Dermis blood vessel endothelial cell (primary cell): ENCODE measurements around the gene NUPR2. TPM values are rescaled to one million over a fixed set of nuclear protein-coding genes. Genes with fewer than 3 reads are reported as not detected.
"Not testable (repeated sequence)": the region's sequence is repeated elsewhere in the genome, so short reads cannot be mapped to it uniquely, and the experiment has no call there.

Source experiments
- DNase-seq: peaks from one replicate; pipeline ENCODE4 v3.0.0; 2010
- total RNA-seq: library from RNA; depleted of rRNA; stranded (reverse); fragments of >200 nt; gene quantifications from 2 replicates; pipeline ENCODE4 v1.2.3, GENCODE V29; 2014

The NUPR2 gene
- total RNA-seq: not detected in 2 replicates

DNA sequence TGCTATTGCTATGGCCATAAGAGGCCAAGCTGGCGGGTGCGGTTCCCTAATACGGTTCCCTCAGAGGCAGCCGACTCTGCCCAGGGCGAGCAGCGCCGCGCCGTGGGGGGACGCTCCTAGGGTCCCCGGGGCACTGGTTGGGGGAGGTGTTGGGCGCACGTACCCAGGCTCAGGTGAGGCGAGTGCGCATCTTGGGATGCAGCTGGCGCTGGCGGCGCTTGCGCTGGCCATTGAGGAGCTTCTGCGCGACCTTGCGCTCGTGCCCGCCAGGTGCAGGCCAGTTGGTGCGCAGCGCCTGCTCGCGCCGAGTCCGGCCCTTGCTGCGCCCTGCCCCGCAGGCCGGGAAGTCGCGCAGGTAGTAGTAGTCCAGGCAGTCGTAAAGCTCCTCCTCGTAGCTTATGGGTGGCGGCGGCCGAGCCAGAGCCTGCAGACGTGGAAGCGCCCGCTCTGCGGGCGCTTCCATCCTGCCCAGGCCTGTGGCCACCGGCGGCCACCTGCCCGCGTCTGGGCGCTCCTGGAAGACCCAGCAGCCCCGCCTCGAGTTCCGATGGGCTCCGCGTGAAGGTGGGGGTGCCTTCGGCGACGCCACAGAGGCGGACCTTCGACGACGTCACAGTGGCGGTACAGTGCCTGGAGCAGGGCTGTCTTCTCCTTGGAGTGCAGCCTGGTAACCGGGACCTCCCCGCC, at the start of gene NUPR2:
Gene NUPR2 (minus strand): TSS at position 566 of the 687 bp plus-strand sequence. CDS start 103 bp downstream, at position 463.
- no peak for DNase-seq

GRCh38 chr7:56157238-56157790, 41.1 kb upstream of the NUPR2 start:
- no peak for DNase-seq

GRCh38 chr7:56131062-56131461, 14.8 kb upstream of the NUPR2 start:
- DNase-seq: not testable (repeated sequence)

DNA sequence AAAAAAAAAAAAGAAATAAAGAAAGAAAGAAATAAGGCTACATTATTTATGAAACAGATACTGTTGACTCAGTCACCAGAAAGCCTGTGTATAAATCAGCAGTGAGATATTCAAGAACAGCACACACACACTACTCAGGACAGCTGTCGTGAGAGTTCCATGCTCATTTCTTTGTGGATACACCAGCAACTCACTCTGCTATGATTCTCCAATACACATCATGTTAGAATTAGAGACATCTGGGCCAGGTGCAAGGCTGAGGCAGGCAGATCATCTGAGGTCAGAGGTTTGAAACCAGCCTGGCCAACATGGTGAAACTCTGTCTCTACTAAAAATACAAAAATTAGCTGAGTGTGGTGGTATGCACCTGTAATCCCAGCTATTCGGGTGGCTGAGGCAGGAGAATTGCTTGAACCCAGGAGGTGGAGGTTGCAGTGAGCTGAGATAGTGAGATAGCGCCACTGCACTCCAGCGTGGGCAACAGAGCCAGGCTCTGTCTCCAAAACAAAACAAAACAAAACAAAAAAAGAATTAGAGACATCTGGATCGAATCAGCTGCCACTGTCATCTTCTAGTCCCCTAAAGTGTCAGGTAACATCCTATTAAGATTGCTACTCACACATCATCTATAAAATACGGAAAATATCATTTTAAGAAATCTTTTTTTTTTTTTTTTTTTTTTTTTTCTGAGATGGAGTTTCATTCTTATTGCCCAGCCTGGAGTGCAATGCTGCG, 11.2 kb upstream of the NUPR2 start:
- DNase-seq: no peak

DNA sequence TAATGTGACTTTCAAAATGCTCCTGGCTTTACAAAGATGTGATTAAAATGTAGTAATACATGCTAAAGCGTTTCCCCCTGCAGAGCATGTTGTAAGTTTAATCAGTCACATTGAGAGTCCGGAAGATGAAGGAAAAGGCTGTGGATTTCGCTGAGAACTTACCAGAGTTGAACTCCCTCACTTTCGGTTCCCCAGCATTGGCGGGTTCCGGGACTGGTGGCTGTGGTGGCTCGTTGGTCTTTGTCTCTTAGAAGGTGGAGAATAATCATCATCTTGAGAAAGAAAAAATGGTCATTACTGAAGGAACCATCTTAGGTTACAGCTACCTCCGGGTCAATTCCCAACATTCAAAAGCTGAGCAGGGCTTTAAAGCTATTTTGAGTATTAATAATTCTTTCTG, 9.6 kb upstream of the NUPR2 start:
- DNase-seq: no peak

- DNase-seq: no peak
Measured at GRCh38 chr7:56124981-56125380, 8.8 kb upstream of the NUPR2 start.

- DNase-seq: no peak
Measured at GRCh38 chr7:56121440-56121839, 5.2 kb upstream of the NUPR2 start.

DNA sequence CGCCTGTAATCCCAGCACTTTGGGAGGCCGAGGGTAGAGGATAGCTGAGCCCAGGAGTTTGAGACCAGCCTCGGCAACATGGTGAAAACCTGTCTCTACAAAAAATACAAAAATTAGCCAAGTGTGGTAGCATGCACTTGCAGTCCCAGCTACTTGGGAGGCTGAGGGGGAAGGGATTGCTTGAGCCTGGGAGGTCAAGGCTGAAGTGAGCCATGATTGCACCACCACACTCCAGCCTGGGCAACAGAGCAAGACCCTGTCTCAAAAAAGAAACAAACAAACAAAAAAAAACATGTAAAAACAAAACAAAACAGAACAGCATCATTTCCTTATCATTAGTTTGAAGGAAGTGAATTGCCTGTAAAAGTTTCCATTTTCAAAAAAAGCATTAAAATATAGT, 4.0 kb downstream of the NUPR2 start:
- DNase-seq: not testable (repeated sequence)

- DNase-seq: no peak
Measured at GRCh38 chr7:56110611-56111010, 5.6 kb downstream of the NUPR2 start.

GRCh38 chr7:56107954-56108258, 8.3 kb downstream of the NUPR2 start:
- DNase-seq: no peak

GRCh38 chr7:56106108-56107073, 9.8 kb downstream of the NUPR2 start, which contains the start of gene CHCHD2:
TSS of gene CHCHD2 (minus strand) at chr7:56106476. CDS start at chr7:56106413, 63 bp downstream.
- DNase-seq: peak; percentile 99

GRCh38 chr7:56105508-56105907, 10.7 kb downstream of the NUPR2 start:
- DNase-seq: peak; percentile 65

DNA sequence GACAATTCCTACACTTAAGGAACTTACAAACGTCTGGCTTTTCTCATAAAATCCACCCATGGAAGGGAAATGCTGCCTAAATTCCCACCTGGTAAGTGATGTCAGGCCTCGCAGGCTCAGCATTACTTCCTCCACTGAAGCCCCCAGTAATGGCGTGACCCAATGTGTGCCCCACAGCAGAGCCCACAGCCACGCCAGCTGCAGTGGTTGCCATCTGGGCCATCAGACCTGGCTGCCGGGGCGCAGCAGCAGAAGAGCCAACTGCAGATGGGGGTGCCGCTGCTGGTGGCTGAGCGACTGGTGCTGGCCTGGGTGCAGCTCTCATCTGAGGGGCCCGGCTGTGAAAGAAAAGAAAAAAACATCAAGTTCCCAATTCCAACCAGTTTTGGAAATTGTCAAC, 12.1 kb downstream of the NUPR2 start:
- not testable (repeated sequence) for DNase-seq

- no peak for DNase-seq
Measured at GRCh38 chr7:56099653-56100052, 16.6 kb downstream of the NUPR2 start.

GRCh38 chr7:56098187-56099008, 17.8 kb downstream of the NUPR2 start:
- not testable (repeated sequence) for DNase-seq

GRCh38 chr7:56097700-56098099, 18.5 kb downstream of the NUPR2 start:
- DNase-seq: peak; percentile 18

GRCh38 chr7:56092789-56093531, 23.3 kb downstream of the NUPR2 start, which contains the start of gene PHKG1:
TSS of gene PHKG1 (minus strand) at chr7:56092952. CDS start at chr7:56088941, 4,011 bp downstream.
- DNase-seq: peak; percentile 86

GRCh38 chr7:56092388-56092787, 23.8 kb downstream of the NUPR2 start:
- DNase-seq: not testable (repeated sequence)

- no peak for DNase-seq
Measured at GRCh38 chr7:56091591-56091990, 24.6 kb downstream of the NUPR2 start.

- no peak for DNase-seq
Measured at GRCh38 chr7:56087445-56087844, 28.8 kb downstream of the NUPR2 start.

DNA sequence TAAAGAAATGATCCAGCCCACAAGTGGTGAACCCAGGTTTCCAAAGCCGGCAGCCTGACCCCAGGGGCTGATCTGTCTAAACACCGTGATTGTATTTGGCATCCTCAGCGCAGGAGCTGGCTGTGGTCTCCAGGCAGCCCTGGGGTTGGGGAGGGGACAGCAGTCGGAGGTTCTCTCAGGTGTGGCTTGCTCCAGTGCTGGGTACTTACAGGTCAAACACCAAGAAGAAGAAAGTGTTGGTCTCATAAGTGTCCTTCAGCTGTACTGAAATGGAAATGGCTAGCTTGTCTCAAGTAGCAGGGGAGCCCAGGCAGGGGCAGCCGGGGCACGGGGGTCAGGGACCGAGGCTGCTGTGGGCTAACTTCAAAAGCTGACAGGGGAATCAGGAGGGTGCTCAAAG, 29.5 kb downstream of the NUPR2 start:
- DNase-seq: no peak
